ENCODE measurements around the gene SRXN1.

The SRXN1 gene

DNA sequence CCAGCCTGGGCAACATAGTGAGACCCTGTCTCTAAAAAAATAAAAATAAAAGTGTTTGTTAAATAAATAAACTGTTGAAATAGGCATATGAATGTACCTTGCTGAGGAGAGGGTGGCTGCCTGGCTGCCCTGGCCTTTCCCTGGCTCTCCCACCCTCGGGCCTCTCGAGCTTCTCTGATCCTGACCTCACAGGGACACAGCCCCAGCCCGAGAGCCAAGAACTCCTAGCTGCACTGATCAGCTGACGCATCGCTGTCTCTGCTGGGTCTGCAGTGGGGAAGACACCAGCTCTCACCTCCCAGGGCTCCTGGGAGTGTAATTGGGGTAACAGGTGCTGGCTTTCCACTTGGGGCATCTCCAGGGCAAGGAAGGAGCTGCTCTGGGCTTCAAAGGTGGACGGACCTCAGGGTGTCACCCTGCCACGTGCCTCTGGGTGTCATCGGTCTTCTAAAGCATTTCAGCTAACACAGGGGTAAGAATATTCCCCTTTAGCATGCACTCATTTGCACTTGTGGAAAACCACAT lies 49.8 kb downstream of the SRXN1 start:
- Mint-ChIP-seq H3K36me3 (no peaks in the 10 kb centered on the region), H3K27ac (no peak overlapping the region), H3K4me1 (no peaks in the 10 kb centered on the region), H3K4me3 (no peak overlapping the region), H3K9me3 (no peaks in the 10 kb centered on the region), H3K27me3 (peaks cover 7% of the 10 kb centered on the region)
- ATAC-seq (ENCODE audit: low read depth), result no peak
- DNase-seq (ENCODE audit: low spot score in 2 of 2), result no peak

DNA sequence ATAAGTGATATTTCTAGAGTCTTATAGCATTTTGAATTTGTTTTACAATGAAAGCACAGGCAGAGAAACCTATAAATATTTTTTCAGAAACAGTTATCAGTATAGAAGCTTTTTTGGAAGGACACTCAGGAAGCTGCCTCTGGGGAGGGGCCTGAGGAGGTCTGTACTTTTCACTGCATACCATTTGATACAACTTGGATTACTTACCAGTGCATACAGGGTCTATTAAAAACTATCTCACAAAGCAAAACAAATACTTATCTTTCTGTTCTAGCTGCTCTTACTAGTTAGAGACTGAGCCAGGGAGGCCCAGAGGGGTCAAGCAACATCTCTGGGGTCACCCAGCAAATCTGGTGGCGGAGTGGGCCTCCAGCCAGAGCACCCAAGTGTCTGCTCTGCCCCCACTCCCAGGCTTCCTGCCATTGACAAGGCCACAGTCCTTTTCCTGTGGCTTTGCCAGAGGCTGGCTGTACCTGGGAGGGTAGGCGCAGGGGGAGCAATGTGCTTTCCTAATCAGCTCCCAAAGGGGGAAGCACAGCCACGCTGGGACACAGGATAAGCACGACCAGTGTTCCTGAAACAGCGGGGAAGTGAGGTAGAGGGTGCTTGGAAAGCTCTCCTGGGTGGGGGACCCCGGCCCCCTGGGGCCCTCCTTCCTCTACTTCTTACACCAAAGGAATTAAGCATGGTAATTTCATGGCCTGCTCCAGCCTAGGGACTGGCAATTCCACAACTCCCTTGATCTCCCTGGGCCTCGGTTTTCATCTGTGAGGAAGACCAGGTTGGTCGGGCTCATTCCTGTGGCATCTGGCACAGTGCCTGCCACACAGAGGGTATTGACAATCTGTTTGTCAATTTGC lies 50.7 kb downstream of the SRXN1 start:
- H3K36me3 Mint-ChIP-seq, result no peaks in the 10 kb centered on the region
- H3K4me1 Mint-ChIP-seq, result no peaks in the 10 kb centered on the region
- no peak for ATAC-seq (ENCODE audit: low read depth)
- H3K27ac Mint-ChIP-seq, result no peak overlapping the region
- H3K4me3 Mint-ChIP-seq, result no peak overlapping the region
- H3K27me3 Mint-ChIP-seq, result peaks cover 3% of the 10 kb centered on the region
- no peaks in the 10 kb centered on the region for H3K9me3 Mint-ChIP-seq
- DNase-seq (ENCODE audit: low spot score in 2 of 2), result no peak

DNA sequence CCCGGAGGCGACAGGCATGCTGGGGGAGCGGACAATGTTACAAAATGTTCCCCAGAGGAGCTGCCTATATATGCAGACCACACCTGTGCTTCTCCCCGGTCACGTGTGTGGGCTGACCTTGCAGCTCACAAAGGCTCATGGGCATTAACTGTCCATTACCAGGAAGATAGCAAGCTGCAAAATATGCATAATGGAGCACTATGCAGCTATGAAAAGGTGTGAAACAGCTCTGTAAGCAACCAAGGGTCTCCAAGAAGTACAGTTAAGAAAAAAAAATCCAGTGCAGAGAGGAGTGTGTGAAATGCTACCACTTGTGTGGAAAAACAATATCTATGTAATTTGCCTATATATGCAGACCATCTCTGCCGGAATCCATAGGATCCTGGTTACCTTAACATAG lies 52.3 kb downstream of the SRXN1 start:
- no peak for DNase-seq (ENCODE audit: low spot score in 2 of 2)
- no peak for ATAC-seq (ENCODE audit: low read depth)
- Mint-ChIP-seq H3K36me3 (no peaks in the 10 kb centered on the region), H3K4me3 (no peak overlapping the region), H3K27me3 (no peaks in the 10 kb centered on the region), H3K9me3 (no peaks in the 10 kb centered on the region), H3K4me1 (no peaks in the 10 kb centered on the region), H3K27ac (no peak overlapping the region)

DNA sequence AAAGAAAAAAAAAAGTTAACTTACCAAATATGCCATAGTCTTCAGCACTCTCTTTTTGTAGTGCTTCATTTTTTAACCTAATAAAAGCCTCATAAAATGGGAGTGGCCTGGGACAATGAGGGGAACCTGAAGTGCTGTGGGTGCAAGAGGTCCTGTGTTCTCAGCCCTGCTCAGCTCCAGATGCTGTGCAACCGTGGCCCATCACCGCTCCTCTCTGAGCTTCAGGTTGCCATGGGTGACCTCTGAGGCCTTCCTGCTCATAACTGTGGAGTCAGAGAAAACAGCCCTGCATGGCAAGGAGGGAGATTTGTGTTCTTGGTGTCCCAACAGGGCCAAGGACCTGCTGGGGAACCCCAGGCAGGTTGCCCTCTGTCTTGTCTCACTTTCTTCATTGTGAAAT lies 52.9 kb downstream of the SRXN1 start:
- ATAC-seq (ENCODE audit: low read depth) (no peak), DNase-seq (ENCODE audit: low spot score in 2 of 2) (no peak)
- Mint-ChIP-seq H3K27ac (no peak overlapping the region), H3K9me3 (no peaks in the 10 kb centered on the region), H3K4me3 (no peak overlapping the region), H3K36me3 (no peaks in the 10 kb centered on the region), H3K27me3 (peaks cover 2% of the 10 kb centered on the region), H3K4me1 (no peaks in the 10 kb centered on the region)

DNA sequence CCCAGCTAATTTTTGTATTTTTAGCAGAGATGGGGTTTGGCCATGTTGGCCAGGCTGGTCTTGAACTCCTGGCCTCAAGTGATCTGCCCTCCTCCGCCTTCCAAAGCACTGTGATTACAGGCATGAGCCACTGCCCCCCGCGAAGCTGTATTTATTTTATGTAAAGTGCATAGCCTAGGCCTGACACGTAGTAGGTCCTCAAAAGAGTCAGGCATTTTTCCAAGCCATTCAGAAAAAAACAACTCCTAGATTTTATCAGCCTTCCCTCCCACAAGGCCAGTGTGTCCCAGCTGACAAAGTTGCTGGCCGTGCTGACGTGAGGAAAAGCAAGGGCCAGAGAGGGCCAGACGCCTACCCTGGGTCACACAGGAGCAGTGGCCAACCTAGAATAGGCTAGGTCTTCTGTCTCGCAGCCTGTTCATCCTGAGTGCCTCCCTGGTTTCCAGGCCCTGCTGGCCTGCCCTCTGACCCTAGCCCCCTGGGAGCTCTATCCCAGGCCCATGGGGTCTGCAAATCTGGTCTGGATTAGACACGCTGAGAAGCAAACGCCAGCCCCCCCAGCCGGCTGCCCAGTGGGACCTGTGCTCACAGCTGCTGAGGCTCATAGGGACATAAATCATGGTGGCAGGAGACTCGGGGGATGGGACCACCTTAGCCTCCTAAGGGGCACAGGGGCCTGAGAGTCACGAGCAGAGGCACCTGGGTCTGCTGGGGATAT lies 54.7 kb downstream of the SRXN1 start:
- Mint-ChIP-seq H3K4me1 (no peaks in the 10 kb centered on the region), H3K4me3 (no peak overlapping the region), H3K27me3 (peaks cover 5% of the 10 kb centered on the region), H3K27ac (no peak overlapping the region), H3K9me3 (no peaks in the 10 kb centered on the region), H3K36me3 (no peaks in the 10 kb centered on the region)
- DNase-seq (ENCODE audit: low spot score in 2 of 2) (no peak), ATAC-seq (ENCODE audit: low read depth) (no peak)

DNA sequence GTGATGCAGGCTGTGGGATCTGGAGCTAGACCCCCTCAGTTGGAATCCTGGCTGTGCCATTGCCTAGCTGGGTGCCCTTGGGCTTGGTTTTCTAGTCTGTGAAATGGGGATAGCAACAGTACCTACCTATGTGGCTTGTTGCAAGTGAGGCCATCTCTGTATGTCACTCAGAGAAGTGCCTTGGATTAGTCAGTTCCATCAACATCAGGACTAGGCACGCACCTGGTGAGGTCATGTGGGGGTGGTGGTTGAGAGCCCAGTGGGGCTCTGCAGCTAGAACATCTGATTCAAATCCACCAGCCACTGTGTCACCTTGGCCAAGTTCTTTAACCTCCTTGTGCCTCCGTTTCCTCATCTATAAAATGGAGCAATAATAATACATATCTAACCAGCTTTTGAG lies 55.4 kb downstream of the SRXN1 start:
- no peak for ATAC-seq (ENCODE audit: low read depth)
- DNase-seq (ENCODE audit: low spot score in 2 of 2), result no peak
- H3K27me3 Mint-ChIP-seq, result peaks cover 5% of the 10 kb centered on the region
- no peak overlapping the region for H3K4me3 Mint-ChIP-seq
- no peaks in the 10 kb centered on the region for H3K4me1 Mint-ChIP-seq
- no peaks in the 10 kb centered on the region for H3K9me3 Mint-ChIP-seq
- no peaks in the 10 kb centered on the region for H3K36me3 Mint-ChIP-seq
- H3K27ac Mint-ChIP-seq, result no peak overlapping the region

Data from memory B cell (primary cell).